Loucy (cell line): Measurements from ENCODE around the gene PIANP.

Source experiments
- CTCF ChIP-seq: fragments of 200-600 bp; sonication (generic); conservative IDR thresholded peaks from 2 replicates; pipeline ENCODE4 v1.5.1; 2014; ENCODE audit warnings: mild to moderate bottlenecking, antibody characterized with exemption, low read length
- EZH2phosphoT487 ChIP-seq: fragments of 200-600 bp; IDR thresholded peaks from 2 replicates; pipeline ENCODE4 v1.6.1; 2018; ENCODE audit warnings: antibody characterized with exemption, mild to moderate bottlenecking, moderate library complexity, borderline replicate concordance

GRCh38 chr12:6692888-6693287 is 7.7 kb downstream of the PIANP start:
- TF ChIP-seq CTCF (no peak), EZH2phosphoT487 (no peak)
